B cell (primary cell): ENCODE results near the gene POU6F1.

ENCODE experiments used
- EZH2 ChIP-seq: IDR thresholded peaks from 2 replicates; pipeline ENCODE4 v1.6.1; 2012; ENCODE audit warnings: borderline replicate concordance, low read depth, mild to moderate bottlenecking, moderate library complexity, low read length; ENCODE audit not compliant: insufficient read depth, poor library complexity, severe bottlenecking
- TF ChIP-seq, protein P1 (sequence below): fragments of 200-600 bp; IDR thresholded peaks from one replicate; pipeline ENCODE4 v1.8.0; 2022; ENCODE audit warnings: antibody characterized with exemption, mild to moderate bottlenecking

DNA sequence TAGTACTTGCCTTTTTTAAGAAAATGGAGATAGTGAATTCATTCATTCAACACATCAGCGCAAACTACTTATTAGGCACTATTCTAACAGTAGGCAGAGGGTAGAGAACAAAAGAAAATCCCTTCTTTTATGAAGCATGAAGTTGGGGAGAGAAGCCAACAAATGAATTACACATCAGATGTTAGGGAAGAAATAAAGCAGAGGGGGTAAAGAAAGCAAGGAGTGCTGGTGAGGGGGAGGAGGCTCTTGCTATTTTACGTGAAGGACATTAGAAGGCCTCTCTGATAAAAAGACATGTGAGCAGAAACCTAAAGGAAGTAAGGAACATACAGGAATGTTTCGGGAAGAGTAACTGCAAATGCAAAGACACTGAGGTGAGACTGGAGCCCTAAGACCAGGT, 67.1 kb downstream of the POU6F1 start:
- no peak for TF ChIP-seq EZH2
- TF ChIP-seq, protein P1, sequence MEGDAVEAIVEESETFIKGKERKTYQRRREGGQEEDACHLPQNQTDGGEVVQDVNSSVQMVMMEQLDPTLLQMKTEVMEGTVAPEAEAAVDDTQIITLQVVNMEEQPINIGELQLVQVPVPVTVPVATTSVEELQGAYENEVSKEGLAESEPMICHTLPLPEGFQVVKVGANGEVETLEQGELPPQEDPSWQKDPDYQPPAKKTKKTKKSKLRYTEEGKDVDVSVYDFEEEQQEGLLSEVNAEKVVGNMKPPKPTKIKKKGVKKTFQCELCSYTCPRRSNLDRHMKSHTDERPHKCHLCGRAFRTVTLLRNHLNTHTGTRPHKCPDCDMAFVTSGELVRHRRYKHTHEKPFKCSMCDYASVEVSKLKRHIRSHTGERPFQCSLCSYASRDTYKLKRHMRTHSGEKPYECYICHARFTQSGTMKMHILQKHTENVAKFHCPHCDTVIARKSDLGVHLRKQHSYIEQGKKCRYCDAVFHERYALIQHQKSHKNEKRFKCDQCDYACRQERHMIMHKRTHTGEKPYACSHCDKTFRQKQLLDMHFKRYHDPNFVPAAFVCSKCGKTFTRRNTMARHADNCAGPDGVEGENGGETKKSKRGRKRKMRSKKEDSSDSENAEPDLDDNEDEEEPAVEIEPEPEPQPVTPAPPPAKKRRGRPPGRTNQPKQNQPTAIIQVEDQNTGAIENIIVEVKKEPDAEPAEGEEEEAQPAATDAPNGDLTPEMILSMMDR = no peak
